Uterus (tissue), 2 donors: ENCODE data around the gene CASKIN2.

ENCODE experiments used
- POLR2A ChIP-seq, 2 donors: fragments of 450-650 bp; IDR thresholded peaks; one replicate each; pipeline ENCODE4 v1.6.1; 2016; ENCODE audit warnings: antibody characterized with exemption in 2 of 2, mild to moderate bottlenecking in 1 of 2, moderate library complexity in 1 of 2
- TF ChIP-seq, protein P1 (sequence below), 4 experiments: fragments of 200-600 bp in 2 of 4; fragments of 450-650 bp in 2 of 4; sonication (generic) in 2 of 4; IDR thresholded peaks; one replicate each; pipeline ENCODE4 v1.5.1; 2016 to 2019; ENCODE audit warnings: antibody characterized with exemption in 4 of 4, mild to moderate bottlenecking in 2 of 4, moderate library complexity in 1 of 4

DNA sequence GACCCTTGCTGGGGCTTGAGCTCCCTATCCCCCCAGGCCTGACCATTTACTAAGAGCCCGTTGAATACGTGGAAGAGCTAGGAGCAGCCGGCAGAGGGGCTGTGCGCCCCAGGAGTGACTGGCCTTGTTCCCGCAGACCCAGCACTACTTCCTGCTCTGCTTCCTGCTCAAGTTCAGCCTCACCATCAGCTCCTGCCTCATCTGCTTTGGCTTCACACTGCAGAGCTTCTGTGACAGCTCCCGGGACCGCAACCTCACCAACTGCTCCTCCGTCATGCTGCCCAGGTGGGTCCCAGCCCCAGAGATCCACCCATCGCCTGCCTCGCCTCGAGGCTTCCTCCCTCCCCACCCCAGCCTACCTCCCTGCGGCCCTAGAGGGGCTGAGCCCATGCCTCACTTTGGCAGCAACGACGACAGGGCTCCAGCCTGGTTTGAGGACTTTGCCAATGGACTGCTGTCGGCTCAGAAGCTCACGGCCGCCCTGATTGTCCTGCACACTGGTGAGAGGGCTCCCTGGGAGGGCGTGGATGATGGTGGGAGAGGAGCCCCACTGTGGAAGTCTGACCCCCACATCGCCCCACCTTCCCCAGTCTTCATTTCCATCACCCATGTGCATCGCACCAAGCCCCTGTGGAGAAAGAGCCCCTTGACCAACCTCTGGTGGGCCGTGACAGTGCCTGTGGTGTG, 17.2 kb downstream of the CASKIN2 start:
- TF ChIP-seq, protein P1, sequence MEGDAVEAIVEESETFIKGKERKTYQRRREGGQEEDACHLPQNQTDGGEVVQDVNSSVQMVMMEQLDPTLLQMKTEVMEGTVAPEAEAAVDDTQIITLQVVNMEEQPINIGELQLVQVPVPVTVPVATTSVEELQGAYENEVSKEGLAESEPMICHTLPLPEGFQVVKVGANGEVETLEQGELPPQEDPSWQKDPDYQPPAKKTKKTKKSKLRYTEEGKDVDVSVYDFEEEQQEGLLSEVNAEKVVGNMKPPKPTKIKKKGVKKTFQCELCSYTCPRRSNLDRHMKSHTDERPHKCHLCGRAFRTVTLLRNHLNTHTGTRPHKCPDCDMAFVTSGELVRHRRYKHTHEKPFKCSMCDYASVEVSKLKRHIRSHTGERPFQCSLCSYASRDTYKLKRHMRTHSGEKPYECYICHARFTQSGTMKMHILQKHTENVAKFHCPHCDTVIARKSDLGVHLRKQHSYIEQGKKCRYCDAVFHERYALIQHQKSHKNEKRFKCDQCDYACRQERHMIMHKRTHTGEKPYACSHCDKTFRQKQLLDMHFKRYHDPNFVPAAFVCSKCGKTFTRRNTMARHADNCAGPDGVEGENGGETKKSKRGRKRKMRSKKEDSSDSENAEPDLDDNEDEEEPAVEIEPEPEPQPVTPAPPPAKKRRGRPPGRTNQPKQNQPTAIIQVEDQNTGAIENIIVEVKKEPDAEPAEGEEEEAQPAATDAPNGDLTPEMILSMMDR (IDR thresholded peaks at IDR 0.05) = no peak
- TF ChIP-seq POLR2A (IDR thresholded peaks at IDR 0.05) = no peak
